Hippocampal formation (tissue), 2 donors: Measurements from ENCODE around the gene DNAH3.
A peak's percentile ranks its signal among the peaks of the same experiment; 100 is the strongest.
"Not testable (repeated sequence)": the region's sequence is repeated elsewhere in the genome, so short reads cannot be mapped to it uniquely, and the experiment has no call there.

Source experiments
- DNase-seq, 2 donors: peaks; one replicate each; lab custom pipeline; 2025; lab: John Stamatoyannopoulos, UW

The DNAH3 gene

GRCh38 chr16:21128991-21129390 lies 21.7 kb downstream of the DNAH3 start:
- DNase-seq: no peak

GRCh38 chr16:21126518-21126917 lies 24.1 kb downstream of the DNAH3 start:
- no peak for DNase-seq

GRCh38 chr16:21125191-21125590 lies 25.5 kb downstream of the DNAH3 start:
- no peak for DNase-seq

GRCh38 chr16:21120976-21121520 lies 29.6 kb downstream of the DNAH3 start:
- DNase-seq: no peak

GRCh38 chr16:21117567-21117966 lies 33.1 kb downstream of the DNAH3 start:
- no peak for DNase-seq

- DNase-seq: no peak
Measured at GRCh38 chr16:21116148-21116693, 34.4 kb downstream of the DNAH3 start.

GRCh38 chr16:21115551-21115950 lies 35.1 kb downstream of the DNAH3 start:
- DNase-seq: not testable (repeated sequence)

GRCh38 chr16:21103941-21104860 lies 46.4 kb downstream of the DNAH3 start:
- DNase-seq: no peak

- no peak for DNase-seq
Measured at GRCh38 chr16:21101631-21102420, 48.8 kb downstream of the DNAH3 start.

GRCh38 chr16:21100447-21100846 lies 50.2 kb downstream of the DNAH3 start:
- no peak for DNase-seq

GRCh38 chr16:21097151-21097550 lies 53.5 kb downstream of the DNAH3 start:
- DNase-seq: no peak

GRCh38 chr16:21094719-21095118 lies 55.9 kb downstream of the DNAH3 start:
- not testable (repeated sequence) for DNase-seq

- DNase-seq: no peak
Measured at GRCh38 chr16:21092951-21093350, 57.7 kb downstream of the DNAH3 start.

GRCh38 chr16:21088646-21089538 lies 61.8 kb downstream of the DNAH3 start:
- no peak for DNase-seq

- DNase-seq: no peak
Measured at GRCh38 chr16:21088143-21088542, 62.5 kb downstream of the DNAH3 start.

GRCh38 chr16:21084631-21085225 lies 65.9 kb downstream of the DNAH3 start:
- DNase-seq: no peak

GRCh38 chr16:21083729-21084268 lies 66.8 kb downstream of the DNAH3 start:
- DNase-seq: peak; percentile 13 to 36

GRCh38 chr16:21081329-21081728 lies 69.3 kb downstream of the DNAH3 start:
- DNase-seq: no peak

- no peak for DNase-seq
Measured at GRCh38 chr16:21078563-21078962, 72.1 kb downstream of the DNAH3 start.

- DNase-seq: no peak
Measured at GRCh38 chr16:21076186-21076883, 74.3 kb downstream of the DNAH3 start.
